Prostate gland (tissue), 2 donors: ENCODE data around the gene CHD5. TPM values are rescaled to one million over a fixed set of nuclear protein-coding genes. Genes with fewer than 3 reads are reported as not detected.

ENCODE experiments used
- DNase-seq: peaks from one replicate; pipeline ENCODE4 v3.0.0-alpha.2; 2019; ENCODE audit warnings: low spot score
- H3K27ac ChIP-seq, 2 donors: fragments of 200-600 bp; sonication (generic); 2 replicates each; pipeline ENCODE4 v1.5.1; 2017 to 2019
- H3K27me3 ChIP-seq: fragments of 200-600 bp; sonication (generic); replicated peaks from 2 replicates; pipeline ENCODE4 v1.5.1; 2019; ENCODE audit not compliant: insufficient read depth
- H3K36me3 ChIP-seq, 2 donors: fragments of 200-600 bp; sonication (generic); 1 replicate in 1 of 2; 2 replicates in 1 of 2; pipeline versions ENCODE4 v1.5.1 to v1.8.1; 2017 to 2019
- H3K4me1 ChIP-seq: fragments of 200-600 bp; sonication (generic); replicated peaks from 2 replicates; pipeline ENCODE4 v1.5.1; 2019
- H3K4me3 ChIP-seq, 2 donors: fragments of 200-600 bp; sonication (generic); 2 replicates each; pipeline ENCODE4 v1.5.1; 2017 to 2019
- H3K9me3 ChIP-seq: fragments of 200-600 bp; sonication (generic); 2 replicates; pipeline ENCODE4 v1.5.1; 2017
- POLR2A ChIP-seq: fragments of 450-650 bp; IDR thresholded peaks from one replicate; pipeline ENCODE4 v1.6.1; 2016; ENCODE audit warnings: antibody characterized with exemption, mild to moderate bottlenecking
- POLR2AphosphoS5 ChIP-seq: sonication (generic); formaldehyde crosslinking; IDR thresholded peaks from one replicate; pipeline ENCODE4 v1.6.1; 2017; ENCODE audit warnings: antibody characterized with exemption
- WGBS: methylation state at CpG from one replicate; pipeline ENCODE4 v1.1.5; 2018; 5-methylcytosine and 5-hydroxymethylcytosine counted together
- intact Hi-C: fragments of 100-400 bp; cut with DNase I; formaldehyde crosslinking; loops from one replicate; pipeline ENCODE4 v1.14.2; 2022
- total RNA-seq, 2 donors: library from RNA; depleted of rRNA; stranded (reverse); fragments of >200 nt; gene quantifications; one replicate each; pipeline ENCODE4 v1.1.0, GENCODE V29; 2016
- TF ChIP-seq, protein P1 (sequence below), 4 experiments: fragments of 200-600 bp in 2 of 4; fragments of 450-650 bp in 2 of 4; sonication (generic) in 2 of 4; IDR thresholded peaks; 1 replicate in 3 of 4; 2 replicates in 1 of 4; pipeline ENCODE4 v1.5.1; 2016 to 2019; ENCODE audit warnings: antibody characterized with exemption in 4 of 4, mild to moderate bottlenecking in 2 of 4, moderate library complexity in 2 of 4

The CHD5 gene
- total RNA-seq, 2 donors from 2014 or later = 4.9 to 17.0 TPM

DNA sequence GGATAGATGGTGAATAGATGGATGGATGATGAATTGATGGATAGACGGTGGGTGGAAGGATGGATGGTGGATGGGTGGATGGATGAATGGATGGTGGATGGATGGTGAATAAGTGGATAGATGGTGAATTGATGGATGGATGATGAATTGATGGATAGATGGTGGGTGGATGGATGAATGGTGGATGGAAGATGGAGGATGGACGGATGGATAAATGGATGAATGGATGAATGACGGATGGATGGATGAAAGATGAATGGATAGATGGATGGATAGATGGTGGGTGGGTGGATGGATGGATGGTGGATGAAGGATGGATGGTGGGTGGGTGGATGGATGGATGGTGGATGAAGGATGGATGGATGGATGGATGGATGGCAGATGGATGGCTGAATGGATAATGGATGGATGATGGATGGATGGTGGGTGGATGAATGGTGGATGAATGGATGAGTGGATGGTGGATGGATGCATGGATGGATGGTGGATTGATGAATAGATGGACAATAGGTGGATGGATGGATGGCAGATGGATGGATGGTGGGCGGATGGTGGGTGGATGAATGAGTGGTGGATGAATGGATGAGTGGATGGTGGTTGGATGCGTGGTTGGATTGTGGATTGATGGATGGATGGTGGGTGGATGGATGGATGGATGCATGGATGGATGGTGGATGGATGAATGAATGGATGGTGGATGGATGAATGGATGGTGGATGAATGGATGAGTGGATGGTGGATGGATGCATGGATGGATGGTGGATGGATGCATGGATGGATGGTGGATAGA lies 5.3 kb downstream of the CHD5 start:
- 85% methylated on average over 5 of the region's 5 CpGs for WGBS
- no peaks in the 10 kb centered on the region for H3K9me3 ChIP-seq
- H3K4me1 ChIP-seq = peaks cover 7% of the 10 kb centered on the region
- intact Hi-C loops = loop anchor here (10.0 kb wide), 1 partner anchor 120 kb away; no protein-coding TSS in a partner anchor
- H3K27me3 ChIP-seq = peaks cover 20% of the 10 kb centered on the region
- H3K27ac ChIP-seq = no peak overlapping the region
- no peaks in the 10 kb centered on the region for H3K36me3 ChIP-seq
- no peak overlapping the region for H3K4me3 ChIP-seq
- DNase-seq = no peak
- TF ChIP-seq POLR2AphosphoS5 (no peak), POLR2A (no peak)
- TF ChIP-seq, protein P1, sequence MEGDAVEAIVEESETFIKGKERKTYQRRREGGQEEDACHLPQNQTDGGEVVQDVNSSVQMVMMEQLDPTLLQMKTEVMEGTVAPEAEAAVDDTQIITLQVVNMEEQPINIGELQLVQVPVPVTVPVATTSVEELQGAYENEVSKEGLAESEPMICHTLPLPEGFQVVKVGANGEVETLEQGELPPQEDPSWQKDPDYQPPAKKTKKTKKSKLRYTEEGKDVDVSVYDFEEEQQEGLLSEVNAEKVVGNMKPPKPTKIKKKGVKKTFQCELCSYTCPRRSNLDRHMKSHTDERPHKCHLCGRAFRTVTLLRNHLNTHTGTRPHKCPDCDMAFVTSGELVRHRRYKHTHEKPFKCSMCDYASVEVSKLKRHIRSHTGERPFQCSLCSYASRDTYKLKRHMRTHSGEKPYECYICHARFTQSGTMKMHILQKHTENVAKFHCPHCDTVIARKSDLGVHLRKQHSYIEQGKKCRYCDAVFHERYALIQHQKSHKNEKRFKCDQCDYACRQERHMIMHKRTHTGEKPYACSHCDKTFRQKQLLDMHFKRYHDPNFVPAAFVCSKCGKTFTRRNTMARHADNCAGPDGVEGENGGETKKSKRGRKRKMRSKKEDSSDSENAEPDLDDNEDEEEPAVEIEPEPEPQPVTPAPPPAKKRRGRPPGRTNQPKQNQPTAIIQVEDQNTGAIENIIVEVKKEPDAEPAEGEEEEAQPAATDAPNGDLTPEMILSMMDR (IDR thresholded peaks at IDR 0.05) = no peak

DNA sequence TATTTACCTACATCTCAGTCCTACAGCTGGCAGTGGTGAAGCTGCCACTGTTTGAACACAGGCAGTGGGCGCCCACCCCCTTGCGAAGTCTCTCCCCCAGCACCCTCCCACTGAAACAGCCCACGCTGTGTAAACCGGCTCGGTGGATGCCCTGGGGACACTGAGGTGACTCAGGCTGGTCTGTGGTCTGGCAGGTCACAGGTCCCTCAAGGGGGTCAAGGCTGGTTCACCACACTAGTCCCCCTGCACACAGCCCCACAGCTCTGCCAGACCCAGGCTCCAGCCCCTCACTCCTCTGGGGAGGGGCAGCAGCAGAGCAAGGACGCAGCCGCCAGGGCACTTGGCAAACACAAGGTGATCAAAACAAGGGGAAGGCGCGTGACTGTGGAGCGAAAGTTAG lies 7.6 kb downstream of the CHD5 start:
- 66% methylated on average over 10 of the region's 10 CpGs for WGBS
- Histone ChIP-seq H3K36me3 (no peaks in the 10 kb centered on the region), H3K9me3 (no peaks in the 10 kb centered on the region), H3K4me1 (no peaks in the 10 kb centered on the region), H3K27ac (no peak overlapping the region), H3K4me3 (no peak overlapping the region), H3K27me3 (peaks cover 5% of the 10 kb centered on the region)
- TF ChIP-seq POLR2A = no peak
- no peak for TF ChIP-seq POLR2AphosphoS5
- TF ChIP-seq, protein P1 (IDR thresholded peaks at IDR 0.05) = no peak
- intact Hi-C loops = loop anchor here (10.0 kb wide), 1 partner anchor 118 kb away; no protein-coding TSS in a partner anchor
- DNase-seq = no peak

DNA sequence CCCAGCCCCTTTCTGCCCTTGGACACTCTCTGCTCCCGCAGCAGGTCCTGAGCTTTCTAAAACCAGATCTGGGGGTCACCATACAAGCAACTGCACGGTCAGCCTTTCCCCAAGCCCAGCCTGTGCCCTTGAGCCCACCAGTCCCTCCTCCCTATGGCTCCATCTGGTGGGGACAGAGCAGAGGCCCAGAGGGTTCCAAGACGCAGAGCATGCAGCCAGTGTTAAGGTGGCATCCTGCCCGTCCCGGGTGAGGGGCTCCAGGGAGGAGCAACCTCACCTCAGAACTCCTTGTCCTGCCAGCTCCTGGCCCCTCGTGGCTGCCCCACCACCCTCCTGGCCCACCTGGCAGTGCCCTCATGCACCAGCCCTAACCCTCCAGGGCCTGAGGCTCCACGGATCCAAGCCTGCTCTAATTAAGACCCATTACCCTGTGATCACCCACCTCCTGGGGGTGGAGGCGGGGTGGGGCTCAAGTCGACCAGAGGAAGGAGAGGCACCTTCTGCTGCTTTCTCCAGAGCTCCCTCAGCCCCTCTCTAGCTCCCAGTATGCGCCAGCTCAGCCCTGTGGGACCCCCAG lies 8.5 kb downstream of the CHD5 start:
- no peaks in the 10 kb centered on the region for H3K9me3 ChIP-seq
- no peak overlapping the region for H3K27ac ChIP-seq
- H3K27me3 ChIP-seq = peaks cover 5% of the 10 kb centered on the region
- no peaks in the 10 kb centered on the region for H3K4me1 ChIP-seq
- intact Hi-C loops = loop anchor here (10.0 kb wide), 1 partner anchor 117 kb away; no protein-coding TSS in a partner anchor
- H3K36me3 ChIP-seq = no peaks in the 10 kb centered on the region
- no peak overlapping the region for H3K4me3 ChIP-seq
- 49% methylated on average over 10 of the region's 10 CpGs for WGBS
- TF ChIP-seq, protein P1 (IDR thresholded peaks at IDR 0.05) = peak in 1 of 4 experiments; percentile 14
- TF ChIP-seq POLR2AphosphoS5 = no peak
- no peak for DNase-seq

DNA sequence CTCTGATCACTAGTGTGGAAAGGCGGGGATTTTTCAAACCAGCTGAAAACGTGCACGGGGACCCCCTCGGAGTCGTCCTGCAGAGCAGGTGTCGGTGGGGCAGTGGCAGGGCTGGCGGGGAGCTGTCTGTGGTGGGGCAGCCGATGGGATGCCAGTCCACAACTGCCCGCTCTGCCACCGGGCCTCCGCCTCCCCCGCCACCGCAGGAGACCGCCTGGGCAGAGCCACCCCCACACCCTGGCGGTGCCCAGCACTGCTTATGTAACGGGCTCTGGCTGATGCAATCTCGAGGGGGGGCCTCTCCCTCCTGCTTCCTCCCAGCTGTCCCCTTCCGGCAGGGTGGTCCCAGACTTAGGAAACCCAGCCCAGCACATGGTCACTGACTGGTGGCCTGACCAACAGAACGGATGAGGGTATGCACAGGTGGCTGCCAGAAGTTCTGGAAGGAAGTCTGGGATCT lies 9.3 kb downstream of the CHD5 start:
- H3K36me3 ChIP-seq = no peaks in the 10 kb centered on the region
- H3K27ac ChIP-seq = no peak overlapping the region
- no peak overlapping the region for H3K4me3 ChIP-seq
- TF ChIP-seq POLR2A = no peak
- intact Hi-C loops = loop anchor here (10.0 kb wide), 1 partner anchor 116 kb away; no protein-coding TSS in a partner anchor
- no peaks in the 10 kb centered on the region for H3K4me1 ChIP-seq
- peaks cover 5% of the 10 kb centered on the region for H3K27me3 ChIP-seq
- H3K9me3 ChIP-seq = no peaks in the 10 kb centered on the region
- DNase-seq = no peak
- WGBS = 55% methylated on average over 13 of the region's 19 CpGs

DNA sequence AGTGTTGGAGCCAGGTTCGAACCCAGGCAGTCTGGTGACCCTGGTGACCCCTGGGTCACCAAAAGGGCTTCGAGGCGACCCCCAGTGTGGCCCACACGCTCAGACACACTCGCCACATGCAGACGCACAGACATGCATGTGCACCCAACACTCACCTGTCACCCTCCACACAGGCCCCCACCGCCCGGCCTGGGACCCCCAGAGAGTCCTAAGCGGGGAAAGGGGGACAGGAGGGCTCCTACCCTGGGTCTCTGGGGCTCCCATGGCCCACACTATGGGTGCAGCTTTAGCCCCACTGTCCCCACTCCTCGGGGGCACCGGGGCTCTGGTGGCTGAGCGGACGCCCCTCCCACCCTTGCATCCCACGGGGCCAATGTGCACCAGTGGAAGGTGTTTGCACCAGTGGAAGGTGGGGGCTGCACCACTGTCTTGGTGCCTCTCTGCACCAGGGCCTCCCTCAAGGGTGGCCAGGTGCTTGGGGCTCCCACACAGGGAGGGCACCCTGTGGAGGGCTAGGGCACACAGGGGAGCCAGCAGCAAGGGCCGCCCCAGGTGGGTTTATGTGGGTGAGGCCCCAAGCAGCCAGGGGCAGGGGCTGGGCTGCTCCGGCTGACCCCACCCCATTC lies 9.9 kb downstream of the CHD5 start:
- no peak overlapping the region for H3K27ac ChIP-seq
- 76% methylated on average over 11 of the region's 16 CpGs for WGBS

More for the DNA sequence above, 9.9 kb downstream of the CHD5 start:
- intact Hi-C loops = loop anchor here (10.0 kb wide), 1 partner anchor 115 kb away; no protein-coding TSS in a partner anchor
- Histone ChIP-seq H3K4me1 (no peaks in the 10 kb centered on the region), H3K4me3 (no peak overlapping the region), H3K36me3 (no peaks in the 10 kb centered on the region), H3K27me3 (peaks cover 9% of the 10 kb centered on the region), H3K9me3 (no peaks in the 10 kb centered on the region)
- no peak for DNase-seq
- no peak for TF ChIP-seq POLR2AphosphoS5
